ENCODE data around the gene BABAM1.

The BABAM1 gene

DNA sequence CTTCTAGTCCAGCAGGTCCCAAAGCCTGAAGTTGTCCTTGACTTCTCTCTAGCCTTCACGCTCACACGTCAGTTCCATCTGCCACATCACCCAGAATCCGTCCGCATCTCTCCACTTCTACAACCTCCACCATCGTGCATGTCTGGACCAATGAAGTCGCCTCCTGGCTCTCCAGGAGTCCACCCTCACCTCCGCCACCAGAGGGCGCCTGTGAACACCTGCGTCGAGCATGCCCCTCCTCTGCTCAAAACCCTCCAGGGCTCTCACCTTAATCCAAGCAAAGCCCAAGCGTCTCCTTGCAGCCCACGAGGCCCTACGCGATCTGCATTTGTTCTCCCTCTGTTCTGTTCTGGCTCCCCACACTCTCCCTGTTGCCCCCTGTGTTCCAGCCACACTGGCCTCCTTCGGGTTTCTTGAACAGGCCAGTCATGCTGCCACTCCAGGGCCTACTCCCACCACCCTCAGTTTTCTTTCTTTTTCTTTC is 6.4 kb upstream of the BABAM1 start:
- TF ChIP-seq, protein P1, sequence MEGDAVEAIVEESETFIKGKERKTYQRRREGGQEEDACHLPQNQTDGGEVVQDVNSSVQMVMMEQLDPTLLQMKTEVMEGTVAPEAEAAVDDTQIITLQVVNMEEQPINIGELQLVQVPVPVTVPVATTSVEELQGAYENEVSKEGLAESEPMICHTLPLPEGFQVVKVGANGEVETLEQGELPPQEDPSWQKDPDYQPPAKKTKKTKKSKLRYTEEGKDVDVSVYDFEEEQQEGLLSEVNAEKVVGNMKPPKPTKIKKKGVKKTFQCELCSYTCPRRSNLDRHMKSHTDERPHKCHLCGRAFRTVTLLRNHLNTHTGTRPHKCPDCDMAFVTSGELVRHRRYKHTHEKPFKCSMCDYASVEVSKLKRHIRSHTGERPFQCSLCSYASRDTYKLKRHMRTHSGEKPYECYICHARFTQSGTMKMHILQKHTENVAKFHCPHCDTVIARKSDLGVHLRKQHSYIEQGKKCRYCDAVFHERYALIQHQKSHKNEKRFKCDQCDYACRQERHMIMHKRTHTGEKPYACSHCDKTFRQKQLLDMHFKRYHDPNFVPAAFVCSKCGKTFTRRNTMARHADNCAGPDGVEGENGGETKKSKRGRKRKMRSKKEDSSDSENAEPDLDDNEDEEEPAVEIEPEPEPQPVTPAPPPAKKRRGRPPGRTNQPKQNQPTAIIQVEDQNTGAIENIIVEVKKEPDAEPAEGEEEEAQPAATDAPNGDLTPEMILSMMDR (IDR thresholded peaks at IDR 0.05; ENCODE audit: low read depth, low read length) = peak; percentile 92
- DNase-seq (ENCODE audit: low read depth in 2 of 2) = peak; percentile 82 to 83
- no peak overlapping the region for H3K4me3 ChIP-seq (replicated peaks in 1 of 2; ENCODE audit: low read depth in 2 of 2, low read length in 2 of 2)

DNA sequence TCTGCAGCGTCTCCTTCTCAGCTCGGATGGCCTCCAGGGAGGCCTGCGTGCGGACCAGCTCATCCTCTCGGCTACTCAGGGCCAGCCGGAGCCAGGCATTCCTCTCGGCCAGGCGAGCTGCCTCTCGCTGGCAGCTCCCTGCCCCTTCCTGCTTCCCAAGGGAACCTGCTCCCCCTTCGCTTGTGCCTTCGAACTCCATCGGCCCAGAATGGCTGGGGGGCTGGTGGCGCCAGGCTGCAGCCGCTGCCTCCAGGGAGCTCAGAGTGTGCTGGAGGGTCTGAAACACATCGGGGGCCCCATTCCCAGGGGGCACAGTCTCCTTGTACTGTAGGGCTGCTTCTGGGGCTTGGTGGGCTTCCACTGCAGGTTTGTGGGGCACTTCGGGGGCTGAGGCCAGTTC is 4.7 kb upstream of the BABAM1 start:
- no peak for DNase-seq (ENCODE audit: low read depth in 2 of 2)
- no peak overlapping the region for H3K4me3 ChIP-seq (replicated peaks in 1 of 2; ENCODE audit: low read depth in 2 of 2, low read length in 2 of 2)
- TF ChIP-seq, protein P1 (IDR thresholded peaks at IDR 0.05; ENCODE audit: low read depth, low read length) = no peak

DNA sequence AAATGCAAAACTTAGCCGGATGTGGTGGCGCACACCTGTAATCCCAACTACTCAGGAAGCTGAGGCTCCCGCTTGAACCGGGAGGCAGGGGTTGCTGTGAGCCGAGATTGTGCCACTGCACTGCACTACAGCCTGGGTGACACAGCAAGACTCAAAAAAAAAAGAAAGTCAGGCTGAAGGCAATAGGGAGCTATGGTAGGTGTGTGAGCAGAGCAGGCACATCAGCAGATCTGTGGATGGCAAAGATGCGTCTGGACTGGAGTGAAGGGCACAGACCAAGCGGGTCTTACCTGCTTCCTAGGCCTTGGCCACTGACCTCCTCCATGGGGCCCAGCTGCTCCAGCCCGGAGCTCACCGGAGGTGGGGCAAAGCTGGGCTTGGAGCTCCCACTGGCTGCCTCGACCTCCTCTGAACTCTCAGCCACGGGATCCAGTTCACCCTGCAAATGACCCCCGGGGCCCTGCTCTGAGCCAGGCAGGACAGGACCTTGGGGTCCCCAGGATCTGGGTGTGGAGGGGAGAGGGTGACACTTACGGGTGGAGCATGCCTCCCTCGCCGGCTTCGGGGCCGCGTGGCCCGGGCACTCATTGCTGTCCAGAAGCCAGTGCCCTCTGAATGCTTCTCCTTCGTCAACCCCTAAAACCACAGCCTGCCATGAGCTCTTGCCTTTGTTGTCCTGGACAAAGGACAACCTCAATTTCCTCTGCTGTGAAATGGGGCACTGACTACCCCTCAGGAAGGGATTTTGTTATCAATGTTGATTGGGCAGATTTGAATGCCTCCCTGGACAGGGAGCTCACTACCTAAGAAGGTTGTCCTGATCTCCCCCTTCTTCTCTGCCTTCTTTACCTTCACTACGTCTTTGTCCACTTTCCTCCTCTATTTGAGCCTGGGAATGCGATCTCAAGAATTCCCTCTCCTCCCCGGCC is 3.3 kb upstream of the BABAM1 start:
- DNase-seq (ENCODE audit: low read depth in 2 of 2) = no peak
- no peak overlapping the region for H3K4me3 ChIP-seq (replicated peaks in 1 of 2; ENCODE audit: low read depth in 2 of 2, low read length in 2 of 2)
- TF ChIP-seq, protein P1 (IDR thresholded peaks at IDR 0.05; ENCODE audit: low read depth, low read length) = no peak

DNA sequence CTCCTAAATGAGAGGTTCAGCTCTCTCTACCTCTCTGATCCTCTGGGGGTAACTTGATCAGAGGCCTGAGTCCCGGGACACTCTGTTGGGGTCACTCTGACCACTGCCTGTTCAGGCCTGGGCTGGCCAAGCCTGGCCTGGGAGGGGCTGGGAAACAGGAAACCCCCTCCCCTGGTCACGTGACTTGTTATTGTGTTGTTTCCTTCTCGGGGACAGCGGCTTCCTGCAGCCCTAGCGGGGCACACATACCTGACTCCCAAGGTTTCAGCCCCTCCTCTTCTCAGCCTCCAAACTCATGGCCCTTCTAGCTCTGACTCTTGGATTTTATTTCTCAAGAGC is 2.6 kb upstream of the BABAM1 start, which contains the start of gene USHBP1:
Gene USHBP1 (minus strand): TSS at position 105 of the 339 bp plus-strand sequence. CDS start 446 bp downstream, outside the sequence.
- TF ChIP-seq, protein P1 (IDR thresholded peaks at IDR 0.05; ENCODE audit: low read depth, low read length) = no peak
- no peak for DNase-seq (ENCODE audit: low read depth in 2 of 2)
- no peak within 1 kb of the TSS for H3K4me3 ChIP-seq (replicated peaks in 1 of 2; ENCODE audit: low read depth in 2 of 2, low read length in 2 of 2)

DNA sequence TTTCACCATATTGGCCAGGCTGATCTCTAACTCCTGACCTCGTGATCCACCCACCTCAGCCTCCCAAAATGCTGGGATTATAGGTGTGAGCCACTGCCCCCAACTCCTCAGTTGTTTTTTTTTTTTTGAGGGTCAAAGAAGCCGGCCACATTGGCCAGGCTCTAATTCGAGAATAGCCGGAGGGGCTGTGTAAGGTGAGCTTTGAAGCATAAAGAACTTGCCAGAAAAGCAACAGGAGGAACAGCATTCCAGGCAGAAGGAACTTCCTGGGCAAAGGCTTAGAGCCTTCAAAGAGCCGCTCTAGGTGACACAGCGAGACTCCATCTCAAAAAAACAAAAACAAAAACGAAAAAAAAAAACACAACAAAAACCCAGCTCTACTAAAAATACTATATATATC is 1.2 kb upstream of the BABAM1 start:
- DNase-seq (ENCODE audit: low read depth in 2 of 2) = no peak
- TF ChIP-seq, protein P1 (IDR thresholded peaks at IDR 0.05; ENCODE audit: low read depth, low read length) = no peak
- H3K4me3 ChIP-seq (replicated peaks in 1 of 2; ENCODE audit: low read depth in 2 of 2, low read length in 2 of 2) = no peak overlapping the region

DNA sequence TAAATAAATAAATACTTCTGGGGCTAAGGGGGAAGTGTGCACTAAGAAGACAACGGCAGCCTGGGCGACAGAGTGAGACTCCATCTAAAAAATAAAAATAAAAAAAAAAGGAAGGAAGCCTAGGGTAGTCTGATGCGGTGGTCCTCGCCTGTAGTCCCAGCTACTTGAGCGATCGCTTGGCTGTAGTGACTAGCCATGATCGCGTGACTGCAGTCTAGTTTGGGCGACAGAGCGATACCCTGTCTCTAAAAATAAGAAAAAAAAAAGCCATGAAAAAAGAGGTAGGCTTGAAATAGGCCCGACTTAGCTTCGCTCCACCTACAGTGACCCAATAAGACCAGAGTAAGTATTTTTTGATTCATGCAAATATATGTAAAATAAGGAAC is 661 bp upstream of the BABAM1 start:
- DNase-seq (ENCODE audit: low read depth in 2 of 2) = no peak
- no peak overlapping the region for H3K4me3 ChIP-seq (replicated peaks in 1 of 2; ENCODE audit: low read depth in 2 of 2, low read length in 2 of 2)
- TF ChIP-seq, protein P1 (IDR thresholded peaks at IDR 0.05; ENCODE audit: low read depth, low read length) = no peak

Measured in cardiac fibroblast (primary cell).